ENCODE data around the gene DRC7.
"Not testable (repeated sequence)": the region's sequence is repeated elsewhere in the genome, so short reads cannot be mapped to it uniquely, and the experiment has no call there.

The DRC7 gene

GRCh38 chr16:57738844-57739243, 44.2 kb downstream of the DRC7 start:
- no peak for DNase-seq

DNA sequence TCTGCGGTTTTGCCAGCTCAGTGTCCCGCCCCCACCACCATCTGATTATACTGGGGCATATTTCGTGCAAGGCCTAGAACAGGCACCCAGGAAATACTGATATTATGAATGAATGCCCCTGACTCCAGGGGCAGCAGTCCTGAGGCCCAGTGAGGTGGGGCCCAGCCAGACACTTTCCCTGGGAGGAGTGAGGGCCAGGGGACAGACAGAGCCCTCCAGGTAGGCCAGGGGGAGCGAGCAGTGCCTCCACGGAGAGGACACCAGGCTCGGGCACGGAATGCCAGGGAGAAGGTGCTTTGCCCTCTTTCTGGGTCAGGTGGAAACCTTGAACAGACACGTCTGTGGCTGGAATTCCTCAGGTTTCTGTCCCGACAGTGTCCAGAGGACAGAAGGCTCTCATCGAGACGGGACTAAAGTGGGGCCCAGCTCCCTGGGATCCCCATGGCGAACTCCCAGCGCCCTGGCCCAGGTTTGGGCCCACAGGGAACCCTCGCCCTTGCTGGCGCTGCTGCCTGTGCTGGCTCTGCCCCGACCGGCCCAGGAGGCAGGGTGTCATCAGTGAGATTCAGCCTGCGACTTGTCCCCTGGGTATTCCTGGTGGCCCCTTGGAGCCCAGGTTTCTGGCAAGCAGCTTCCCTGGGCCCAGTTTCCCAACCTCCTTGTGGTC, 45.3 kb downstream of the DRC7 start:
- no peak for DNase-seq

DNA sequence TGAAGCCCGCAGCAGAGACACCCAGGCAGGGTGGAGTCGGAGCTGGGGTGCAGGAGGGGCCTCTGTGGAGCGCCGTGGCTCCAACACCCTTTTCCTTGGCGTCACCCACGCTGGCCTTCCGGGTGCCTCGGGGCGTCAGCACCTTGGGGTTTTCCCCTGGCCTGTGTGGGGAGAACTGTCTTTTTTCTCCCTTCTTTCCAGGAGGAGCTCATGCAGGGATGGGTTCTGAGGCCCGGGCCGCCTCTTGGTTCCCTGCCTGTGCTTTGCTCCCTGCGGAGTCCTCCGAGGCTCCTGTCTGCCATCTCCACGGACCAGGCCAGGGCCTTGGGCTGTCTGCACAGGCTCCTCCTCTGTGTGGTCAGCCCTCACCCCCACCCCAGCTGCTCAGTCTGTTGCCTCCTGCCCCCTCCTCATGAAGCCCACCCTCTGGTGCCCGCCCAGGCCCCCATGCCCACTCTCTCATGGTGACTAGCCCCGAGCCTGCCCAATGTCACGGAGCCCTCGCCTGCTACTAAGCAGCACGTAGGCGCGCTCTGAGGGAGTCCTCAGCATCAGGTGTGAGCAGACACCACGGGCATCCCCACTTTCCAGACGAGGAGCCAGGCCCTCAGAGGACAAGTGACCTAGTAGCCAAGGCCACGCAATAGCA, 45.9 kb downstream of the DRC7 start:
- DNase-seq, result no peak

DNA sequence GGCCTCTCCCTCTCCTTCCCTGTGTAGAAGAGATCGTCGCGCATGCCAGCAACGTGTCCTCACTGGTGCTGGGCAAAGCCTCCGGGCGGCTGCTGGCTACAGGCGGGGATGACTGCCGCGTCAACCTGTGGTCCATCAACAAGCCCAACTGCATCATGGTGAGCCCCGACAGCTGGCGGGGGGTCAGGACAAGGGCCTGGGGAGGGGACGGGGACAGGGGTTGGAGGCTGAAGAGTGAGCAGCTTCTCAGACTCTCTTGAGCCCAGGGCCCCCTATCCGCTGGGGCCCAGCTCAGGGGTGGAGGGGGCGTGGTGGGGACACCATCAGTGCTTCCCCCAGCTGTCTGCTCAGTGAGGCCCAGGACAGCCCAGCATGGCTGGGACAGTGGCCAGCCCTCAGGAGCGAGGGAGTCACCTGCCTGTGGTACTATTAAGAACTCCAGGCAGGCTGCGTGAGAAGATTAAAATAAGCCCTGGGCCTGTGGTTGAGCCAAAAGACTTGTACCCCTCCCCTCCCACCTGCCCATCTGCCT, 47.1 kb downstream of the DRC7 start:
- DNase-seq, result no peak

DNA sequence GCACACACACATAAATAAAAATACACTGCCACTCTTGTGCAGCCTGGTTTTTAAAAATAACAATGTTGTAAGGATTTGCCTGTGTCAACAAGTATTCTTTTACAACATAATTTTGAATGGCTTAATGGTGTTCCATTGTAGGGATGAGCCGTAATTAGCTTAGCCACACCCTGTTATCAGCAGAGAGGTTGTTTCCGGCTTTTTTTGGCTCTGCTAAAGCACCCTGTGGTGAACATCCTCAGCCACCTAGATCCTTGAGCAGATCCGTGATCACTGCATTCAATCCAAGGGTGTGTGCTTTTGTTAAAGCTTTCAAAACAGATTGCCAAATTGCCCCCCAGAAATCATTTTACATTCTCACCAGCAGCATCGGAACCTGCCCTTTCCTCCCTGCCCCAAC, 47.9 kb downstream of the DRC7 start:
- DNase-seq, result no peak

GRCh38 chr16:57743458-57743857, 48.9 kb downstream of the DRC7 start:
- DNase-seq, result no peak

- no peak for DNase-seq
Observed at GRCh38 chr16:57743886-57744641, 49.5 kb downstream of the DRC7 start.

DNA sequence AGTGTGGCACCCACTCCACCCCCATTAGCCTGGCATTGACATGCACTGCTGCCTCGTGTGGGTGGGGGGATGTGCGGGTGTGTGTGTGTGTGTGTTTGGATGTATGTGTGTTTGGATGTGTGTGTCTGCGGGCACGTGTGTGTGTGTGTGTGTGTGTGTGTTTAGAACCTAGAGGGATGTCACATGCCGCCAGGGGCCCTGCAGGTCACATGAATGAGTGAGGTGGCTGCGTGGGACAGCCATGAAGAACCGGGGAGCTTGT, 50.0 kb downstream of the DRC7 start:
- DNase-seq, result no peak

DNA sequence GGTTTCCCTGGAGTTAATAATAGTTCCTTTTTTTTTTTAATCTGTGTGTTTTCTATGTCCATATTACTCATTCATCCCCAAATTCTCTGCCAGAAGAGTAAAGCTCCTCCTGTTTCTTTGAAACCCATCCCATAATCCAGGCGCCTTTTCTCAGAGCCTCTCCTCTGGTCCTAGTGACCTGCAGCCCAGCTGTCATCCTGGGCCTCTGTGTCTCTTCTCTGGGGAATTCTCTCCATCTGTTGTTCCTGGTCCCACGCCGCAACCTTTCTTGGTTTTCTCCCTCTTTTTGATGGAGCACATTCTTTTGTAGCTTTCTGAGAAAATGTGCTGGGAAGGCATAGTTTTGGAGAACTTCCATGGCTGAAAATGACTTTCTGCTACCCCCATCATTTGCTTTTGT, 51.2 kb downstream of the DRC7 start:
- DNase-seq, result no peak

DNA sequence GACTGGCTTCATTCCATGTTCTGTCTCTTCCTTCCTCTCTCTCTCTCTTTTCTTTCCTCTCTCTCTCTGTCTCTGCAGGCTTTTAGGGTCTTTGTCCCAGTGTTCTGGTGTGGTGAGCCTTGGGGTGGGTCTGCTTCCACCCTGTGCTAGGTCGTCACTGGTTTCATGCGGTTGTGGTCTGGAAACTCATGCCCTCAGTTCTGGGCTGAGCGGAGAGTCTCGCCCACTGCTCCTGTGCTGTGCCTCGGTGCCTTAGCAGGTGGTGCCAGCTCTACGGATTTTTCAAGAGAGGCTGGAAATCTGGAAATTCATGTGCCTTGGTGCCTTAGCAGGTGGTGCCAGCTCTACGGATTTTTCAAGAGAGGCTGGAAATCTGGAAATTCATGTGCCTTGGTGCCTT, 51.7 kb downstream of the DRC7 start:
- DNase-seq, result not testable (repeated sequence)

- DNase-seq, result no peak
Observed at GRCh38 chr16:57747091-57747490, 52.5 kb downstream of the DRC7 start.

- no peak for DNase-seq
Observed at GRCh38 chr16:57747496-57747895, 52.9 kb downstream of the DRC7 start.

- DNase-seq, result no peak
Observed at GRCh38 chr16:57747996-57748395, 53.4 kb downstream of the DRC7 start.

DNA sequence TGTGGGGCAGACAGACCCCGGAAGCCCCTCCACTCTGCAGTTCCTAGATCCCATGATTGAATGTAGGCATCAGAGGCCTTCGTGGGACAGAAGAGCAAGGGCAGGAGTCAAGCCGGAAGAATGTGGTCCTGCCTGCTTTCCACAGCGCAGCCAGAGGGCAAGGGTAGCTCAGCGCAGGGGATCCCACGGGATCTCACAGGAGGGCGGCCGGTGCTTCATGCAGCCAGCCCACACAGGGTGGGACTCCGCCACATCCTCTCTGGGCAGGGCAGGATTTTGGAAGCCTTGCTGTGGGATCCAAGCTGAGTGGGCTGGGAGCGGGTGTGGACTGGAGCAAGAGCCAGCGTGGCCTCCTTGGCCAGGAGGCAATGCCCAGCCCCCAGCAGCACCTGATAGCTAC, 54.0 kb downstream of the DRC7 start:
- DNase-seq, result no peak

- DNase-seq, result no peak
Observed at GRCh38 chr16:57749101-57749692, 54.6 kb downstream of the DRC7 start.

DNA sequence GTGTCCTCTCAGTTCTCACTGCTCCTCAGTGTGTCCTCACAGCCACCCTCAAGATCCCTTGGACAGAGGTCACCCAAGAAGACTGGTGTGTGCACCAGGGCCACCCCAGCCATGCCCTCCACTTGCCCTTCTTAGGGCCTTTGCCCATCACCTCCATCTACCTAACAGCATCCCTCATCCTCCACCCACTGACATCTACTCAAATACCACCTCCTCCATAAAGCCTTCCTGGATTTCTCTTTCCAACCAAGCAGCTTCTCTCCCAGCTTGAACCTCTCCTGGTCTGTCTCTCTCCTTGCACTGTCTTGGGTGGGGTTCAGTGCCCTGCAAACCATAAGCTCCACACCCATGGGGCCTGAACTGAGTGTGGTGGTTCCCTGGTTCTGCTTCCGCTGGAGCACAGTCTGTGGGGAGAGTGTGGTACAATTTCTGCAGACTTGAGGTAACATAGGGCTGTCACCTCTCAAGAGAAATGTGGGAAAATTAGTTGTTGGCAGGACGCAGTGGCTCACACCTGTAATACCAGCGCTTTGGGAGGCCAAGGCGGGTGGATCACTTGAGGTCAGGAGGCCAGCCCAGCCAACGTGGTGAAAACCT, 55.3 kb downstream of the DRC7 start:
- DNase-seq, result no peak

- no peak for DNase-seq
Observed at GRCh38 chr16:57750796-57751538, 56.4 kb downstream of the DRC7 start.

DNA sequence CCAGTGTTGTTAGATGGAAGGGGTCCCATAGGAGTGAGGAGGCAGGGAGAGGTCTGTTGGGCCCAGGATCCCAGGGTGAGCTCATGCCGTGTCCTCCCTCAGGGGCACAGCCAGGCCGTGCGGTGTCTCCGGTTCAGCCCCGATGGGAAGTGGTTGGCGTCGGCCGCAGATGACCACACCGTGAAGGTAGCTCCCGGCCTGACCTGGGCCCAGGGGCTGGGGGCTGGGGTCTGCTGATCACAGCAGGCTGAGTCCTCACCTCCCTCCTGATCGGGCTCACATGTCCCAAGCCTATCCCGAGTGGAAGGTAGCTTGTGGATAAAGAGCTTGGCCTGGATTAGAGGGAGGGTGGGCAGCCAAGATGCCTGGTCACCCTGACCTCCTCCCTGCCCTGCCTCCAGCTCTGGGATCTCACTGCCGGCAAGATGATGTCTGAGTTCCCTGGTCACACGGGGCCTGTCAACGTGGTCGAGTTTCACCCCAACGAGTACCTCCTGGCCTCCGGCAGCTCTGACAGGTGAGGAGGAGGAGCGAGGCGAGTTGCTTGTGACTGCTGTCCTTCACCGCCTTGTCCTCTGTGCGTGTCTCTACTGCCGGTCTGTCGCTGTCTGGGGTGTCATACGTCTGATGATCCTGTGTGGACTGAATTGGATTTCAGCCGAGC, 57.1 kb downstream of the DRC7 start:
- DNase-seq, result no peak

DNA sequence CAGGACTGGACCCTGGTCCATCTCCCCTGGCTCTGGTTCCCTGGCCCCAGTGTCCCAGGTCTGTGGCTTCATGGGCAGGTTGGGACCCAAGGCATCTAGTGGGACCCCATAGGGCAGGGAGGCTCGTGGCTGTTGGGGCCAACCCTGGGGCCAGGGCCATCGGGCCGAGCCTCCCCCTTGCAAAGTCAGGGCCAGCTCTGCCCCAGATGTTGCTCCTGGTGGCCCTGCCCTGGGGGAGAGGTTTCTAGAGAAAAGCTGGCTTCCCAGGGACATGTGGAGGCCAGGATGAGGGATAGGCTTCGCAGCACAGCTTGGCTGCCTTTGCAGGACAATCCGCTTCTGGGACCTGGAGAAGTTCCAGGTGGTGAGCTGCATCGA, 57.6 kb downstream of the DRC7 start:
- DNase-seq, result no peak

- DNase-seq, result no peak
Observed at GRCh38 chr16:57752581-57753447, 58.2 kb downstream of the DRC7 start.

All from MV-4-11 (cell line).